Smooth muscle cell of the pulmonary artery (primary cell): ENCODE measurements around the gene NAALADL1. TPM values are rescaled to one million over a fixed set of nuclear protein-coding genes. Genes with fewer than 3 reads are reported as not detected.

Experiments
- total RNA-seq: library from RNA; depleted of rRNA; stranded (reverse); fragments of >200 nt; gene quantifications from 2 replicates; pipeline ENCODE4 v1.2.3, GENCODE V29; 2014

The NAALADL1 gene
- 22.0 and 26.3 TPM in 2 replicates for total RNA-seq

GRCh38 chr11:65058419-65059054, at the start of gene NAALADL1:
NAALADL1 (minus strand) TSS chr11:65058553; CDS start chr11:65058521, 32 bp downstream.

DNA sequence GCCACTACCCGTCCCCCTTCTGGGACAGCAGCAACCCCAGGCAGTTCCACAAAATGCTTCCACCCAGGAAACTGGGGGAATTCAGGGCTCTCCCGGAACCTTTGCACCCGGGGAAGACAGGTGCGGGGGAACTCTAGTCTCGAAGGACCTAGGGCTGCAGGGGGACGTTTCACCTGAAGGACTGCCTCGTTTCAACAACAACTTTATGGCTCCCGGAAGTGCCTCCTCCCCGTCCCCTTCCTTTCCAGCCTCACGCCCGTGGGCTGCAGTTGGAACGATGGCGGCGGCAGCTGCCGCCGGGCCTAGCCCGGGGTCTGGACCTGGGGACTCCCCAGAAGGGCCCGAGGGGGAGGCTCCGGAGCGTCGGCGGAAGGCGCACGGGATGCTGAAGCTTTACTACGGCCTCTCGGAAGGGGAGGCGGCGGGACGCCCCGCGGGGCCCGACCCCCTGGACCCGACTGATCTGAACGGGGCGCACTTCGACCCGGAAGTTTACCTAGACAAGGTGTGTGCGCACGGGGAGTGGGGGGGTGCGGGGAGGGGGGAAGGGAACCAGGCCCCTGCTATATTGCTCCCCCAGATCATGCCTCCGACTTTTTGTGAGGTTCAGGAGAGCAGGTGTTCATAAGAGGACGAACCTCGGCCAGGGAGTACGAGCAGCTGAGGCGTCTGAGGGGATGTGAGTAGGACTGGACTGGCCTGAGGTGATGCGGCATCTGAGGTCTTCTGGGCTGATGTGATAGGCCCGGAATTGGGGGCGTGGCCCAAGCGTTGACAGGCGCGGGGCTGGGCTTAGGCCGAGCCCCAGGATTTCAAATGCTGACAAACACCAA, 37.8 kb upstream of the NAALADL1 start, which contains the start of gene VPS51:
Gene VPS51 (plus strand): TSS at position 241 of the 833 bp plus-strand sequence. CDS start 37 bp downstream, at position 278.

DNA sequence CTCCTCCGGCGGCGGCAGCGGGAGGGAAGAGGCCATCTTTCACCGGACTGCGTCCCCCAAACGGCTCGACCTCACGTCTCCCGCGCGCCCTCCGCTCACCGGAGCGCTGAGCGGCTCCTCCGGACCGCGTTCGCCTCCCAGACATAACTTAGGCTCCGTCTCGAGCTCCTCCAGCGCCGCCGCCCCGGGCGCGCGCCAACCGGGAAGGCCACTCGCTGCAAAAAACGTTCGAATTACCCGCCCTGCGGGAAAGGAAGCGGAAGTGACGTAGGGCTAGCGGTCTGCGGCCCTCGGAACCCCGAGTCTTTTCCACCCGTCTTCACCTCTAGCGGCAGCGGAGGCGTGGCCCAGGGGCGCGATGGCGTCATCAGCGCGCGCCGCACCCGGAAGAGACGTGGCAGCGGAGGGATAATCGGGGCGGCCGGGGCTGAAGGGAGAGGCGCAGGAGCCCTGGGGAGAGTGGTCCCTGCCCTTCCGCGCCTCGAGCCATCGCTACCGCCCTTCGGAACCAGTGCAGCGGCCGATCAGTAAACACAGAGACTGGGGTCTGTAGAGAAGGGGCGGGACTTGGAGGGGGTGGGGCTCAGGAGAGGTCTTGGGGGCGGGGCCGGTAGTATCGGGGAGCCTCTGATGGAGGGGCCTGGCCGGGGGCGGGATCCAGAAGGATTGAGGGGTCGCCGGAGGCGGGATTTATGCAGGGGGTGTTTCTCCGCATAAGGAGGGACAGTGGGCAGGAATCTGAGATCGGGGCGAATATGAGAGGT, 25.7 kb upstream of the NAALADL1 start, which contains the start of the genes CDCA5 and ZFPL1:
Gene CDCA5 (minus strand): TSS at position 207 of the 764 bp plus-strand sequence. CDS start 62 bp downstream, at position 145.
Gene ZFPL1 (plus strand): TSS at position 389 of the 764 bp plus-strand sequence. CDS start 477 bp downstream, outside the sequence.

DNA sequence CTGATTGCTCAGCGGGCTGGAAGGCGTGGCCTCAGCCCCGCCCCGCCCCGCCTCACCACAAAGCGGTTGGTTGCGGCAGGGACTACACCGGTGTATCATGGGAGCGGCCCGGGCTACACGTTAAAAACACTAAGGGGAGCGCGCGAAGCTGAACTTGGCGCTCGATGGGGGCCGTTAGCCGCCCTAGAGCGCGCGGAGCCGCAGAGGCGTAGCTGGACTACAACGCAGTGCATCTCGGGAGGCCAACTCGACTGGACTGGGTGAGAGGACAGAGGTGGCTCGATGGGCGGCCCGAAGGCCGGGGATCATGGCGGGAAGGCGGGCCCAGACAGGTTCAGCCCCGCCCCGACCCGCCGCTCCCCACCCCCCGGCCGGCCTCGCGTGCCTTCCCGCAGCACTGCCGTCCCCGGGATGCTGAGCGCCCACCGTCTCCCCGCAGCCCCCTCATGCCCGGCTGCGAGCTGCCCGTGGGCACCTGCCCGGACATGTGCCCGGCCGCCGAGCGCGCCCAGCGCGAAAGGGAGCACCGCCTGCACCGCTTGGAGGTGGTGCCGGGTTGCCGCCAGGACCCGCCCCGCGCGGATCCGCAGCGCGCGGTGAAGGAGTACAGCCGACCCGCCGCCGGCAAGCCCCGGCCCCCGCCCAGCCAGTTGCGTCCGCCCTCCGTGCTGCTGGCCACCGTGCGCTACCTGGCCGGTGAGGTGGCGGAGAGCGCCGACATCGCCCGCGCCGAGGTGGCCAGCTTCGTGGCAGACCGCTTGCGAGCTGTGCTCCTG, 17.3 kb downstream of the NAALADL1 start, which contains the start of gene SAC3D1:
Gene SAC3D1 (plus strand): TSS at position 364 of the 776 bp plus-strand sequence. CDS start 83 bp downstream, at position 447.

DNA sequence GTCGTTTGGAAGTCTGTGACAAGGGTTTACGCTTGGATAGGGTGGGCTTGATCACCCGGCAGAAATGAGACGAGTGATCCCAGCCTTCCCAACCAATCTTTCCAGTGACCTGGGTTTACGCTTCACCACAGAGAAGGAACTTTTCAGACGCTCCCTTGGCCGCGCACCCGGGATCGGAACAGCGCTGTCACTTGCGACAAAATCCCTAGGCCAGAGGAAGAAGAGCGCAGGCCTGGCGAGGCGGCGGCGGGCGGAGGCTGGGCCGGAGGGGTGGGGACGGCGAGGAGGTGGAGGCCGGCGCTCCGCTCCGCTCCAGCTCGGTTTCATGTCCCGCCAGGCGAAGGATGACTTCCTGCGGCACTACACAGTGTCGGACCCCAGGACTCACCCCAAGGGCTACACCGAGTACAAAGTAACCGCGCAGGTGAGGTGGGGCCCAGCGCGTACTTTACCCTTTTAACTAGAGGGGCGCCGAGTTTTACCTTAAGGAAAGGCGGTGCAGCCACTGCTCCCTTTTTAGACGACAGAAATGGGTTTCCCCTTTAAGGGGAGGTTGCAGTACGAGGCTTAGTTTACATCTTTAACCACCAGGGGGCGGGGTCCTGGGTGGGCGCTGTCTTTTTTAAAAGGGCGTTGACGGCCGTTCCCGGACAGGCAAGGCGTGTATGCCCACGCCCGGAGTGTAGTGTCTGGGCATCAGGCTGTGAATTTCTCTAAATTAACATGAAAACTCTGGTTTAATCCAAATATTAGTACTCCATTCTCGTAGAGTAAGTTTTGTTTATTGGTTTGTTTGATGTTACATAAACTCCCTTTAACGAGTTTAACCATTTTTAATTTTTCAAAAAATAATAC, 30.9 kb downstream of the NAALADL1 start, which contains the start of gene SNX15:
Gene SNX15 (plus strand): TSS at position 227 of the 855 bp plus-strand sequence. CDS start 99 bp downstream, at position 326.

DNA sequence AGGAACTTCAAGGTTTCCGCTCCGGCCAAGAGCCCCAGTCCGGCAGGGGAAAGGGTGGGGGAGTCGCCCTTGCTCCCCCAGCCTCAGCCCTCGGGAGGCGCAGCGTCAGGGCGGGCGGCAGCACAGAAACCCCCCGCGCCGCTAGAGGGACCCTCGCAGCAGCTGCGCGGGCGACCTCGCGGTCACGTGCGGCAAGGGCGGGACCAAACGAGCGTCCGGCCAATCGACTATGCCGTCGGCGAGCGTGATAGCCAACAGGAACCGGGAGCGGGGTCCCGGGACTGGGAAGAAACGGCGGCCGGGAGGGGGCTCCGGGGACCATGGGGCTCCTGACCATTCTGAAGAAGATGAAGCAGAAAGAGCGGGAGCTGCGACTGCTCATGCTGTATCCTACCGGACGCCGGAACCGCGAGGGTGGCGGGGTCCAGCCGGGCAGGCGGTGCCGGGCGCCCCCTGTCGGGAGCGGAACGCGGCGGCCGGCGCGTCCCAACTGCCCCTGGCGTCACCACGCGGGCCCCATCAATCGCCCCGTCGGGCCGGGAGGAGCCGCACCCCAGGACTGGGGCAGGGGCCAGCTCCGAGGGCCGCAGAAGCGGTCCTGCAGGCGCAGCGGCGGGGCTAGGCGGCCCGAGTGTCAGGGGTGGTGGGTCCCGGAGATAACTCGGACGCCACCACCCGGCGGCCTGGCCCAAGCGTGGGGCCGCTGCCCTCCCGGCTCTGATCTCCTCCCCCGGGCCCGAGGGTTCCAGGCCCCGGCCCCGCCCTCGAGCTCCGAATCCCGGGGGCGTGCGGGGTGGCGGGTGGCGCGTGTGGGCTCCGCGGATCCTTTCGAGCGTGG, 44.2 kb downstream of the NAALADL1 start, which contains the start of gene ARL2:
Gene ARL2 (plus strand): TSS at position 273 of the 838 bp plus-strand sequence. CDS start 48 bp downstream, at position 321.

DNA sequence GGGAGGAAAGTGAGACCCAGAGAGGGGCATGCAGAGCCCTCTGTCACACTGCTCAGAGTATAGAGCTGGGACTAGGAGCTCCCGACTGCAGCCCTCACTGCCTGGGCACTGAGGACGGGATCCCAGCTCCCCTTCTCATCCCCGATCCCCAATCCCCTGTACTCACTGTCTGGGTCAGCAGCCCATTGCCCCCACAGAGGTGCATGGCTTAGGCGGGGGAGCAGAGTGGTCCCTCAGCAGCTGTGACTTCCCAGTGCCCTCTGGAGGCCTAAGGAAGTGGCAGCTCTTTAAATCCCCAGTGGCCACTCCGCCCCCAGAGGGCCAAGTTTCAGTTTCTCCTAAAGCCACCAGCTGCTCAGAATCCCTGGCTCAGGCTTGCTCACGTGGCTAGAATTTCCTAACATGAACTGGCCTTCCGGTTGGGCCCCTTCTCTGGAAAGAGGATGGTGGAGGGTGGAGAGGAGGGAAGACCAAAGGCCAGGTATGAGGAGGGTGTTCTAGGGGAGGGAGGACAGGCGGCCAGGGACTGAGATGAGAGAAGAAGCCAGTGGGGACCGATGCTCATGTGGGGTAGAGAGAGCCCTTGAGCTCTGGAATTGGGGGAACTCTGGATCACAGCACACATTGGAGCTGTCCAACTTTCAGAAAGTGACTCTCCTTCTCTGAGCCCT, 61.5 kb downstream of the NAALADL1 start, which contains the start of gene BATF2:
Gene BATF2 (minus strand): TSS at position 262 of the 671 bp plus-strand sequence. CDS start 57 bp downstream, at position 205.

Other genes with a start within 250 kb of the NAALADL1 start
- gene MEN1, start 248.0 kb downstream of the NAALADL1 start, total RNA-seq = 24.4 and 31.0 TPM in 2 replicates
- gene CDC42BPG, start 213.9 kb downstream of the NAALADL1 start, total RNA-seq = 0.07 and 0.13 TPM in 2 replicates
- gene EHD1, start 179.9 kb downstream of the NAALADL1 start, total RNA-seq = 121 and 124 TPM in 2 replicates
- gene ATG2A, start 141.3 kb downstream of the NAALADL1 start, total RNA-seq = 11.0 and 14.9 TPM in 2 replicates
- 19.4 and 28.1 TPM in 2 replicates for gene PPP2R5B, start 133.9 kb downstream of the NAALADL1 start, total RNA-seq
- not detected in 2 replicates for gene GPHA2, start 122.7 kb downstream of the NAALADL1 start, total RNA-seq
- not detected in 2 replicates for gene MAJIN, start 86.4 kb downstream of the NAALADL1 start, total RNA-seq
- gene BATF2, start 61.6 kb downstream of the NAALADL1 start, total RNA-seq = 0.13 and 0.50 TPM in 2 replicates
- gene ARL2, start 44.4 kb downstream of the NAALADL1 start, total RNA-seq = 103 and 116 TPM in 2 replicates
- gene SNX15, start 31.1 kb downstream of the NAALADL1 start, total RNA-seq = 10.2 and 10.3 TPM in 2 replicates
- 5.6 and 10.9 TPM in 2 replicates for gene SAC3D1, start 17.3 kb downstream of the NAALADL1 start, total RNA-seq
- 1.6 and 3.3 TPM in 2 replicates for gene CDCA5, start 25.5 kb upstream of the NAALADL1 start, total RNA-seq
- gene ZFPL1, start 25.7 kb upstream of the NAALADL1 start, total RNA-seq = 36.3 and 45.8 TPM in 2 replicates
- gene VPS51, start 37.7 kb upstream of the NAALADL1 start, total RNA-seq = 155 and 218 TPM in 2 replicates
- 9.0 and 12.6 TPM in 2 replicates for gene TM7SF2, start 53.3 kb upstream of the NAALADL1 start, total RNA-seq
- 6.6 and 9.7 TPM in 2 replicates for gene ZNHIT2, start 59.1 kb upstream of the NAALADL1 start, total RNA-seq
- 128 and 138 TPM in 2 replicates for gene FAU, start 63.6 kb upstream of the NAALADL1 start, total RNA-seq
- gene MRPL49, start 63.8 kb upstream of the NAALADL1 start, total RNA-seq = 39.9 and 55.2 TPM in 2 replicates
- gene SYVN1, start 76.0 kb upstream of the NAALADL1 start, total RNA-seq = 41.5 and 45.7 TPM in 2 replicates
- not detected in 2 replicates for gene SPDYC, start 111.7 kb upstream of the NAALADL1 start, total RNA-seq
- gene CAPN1, start 123.4 kb upstream of the NAALADL1 start, total RNA-seq = 155 and 188 TPM in 2 replicates
- 2.5 and 4.4 TPM in 2 replicates for gene POLA2, start 203.4 kb upstream of the NAALADL1 start, total RNA-seq